T-helper 2 cell treated with Interferon-gamma antibody and Interleukin-4, amounts not matched to agents 5 μg/mL and 100 μg/mL, for 36 hours (primary cell): Measurements from ENCODE around the gene COG5.

Experiments used
- DNase-seq: peaks from one replicate; pipeline ENCODE4 v3.0.0; 2021; ENCODE audit warnings: low spot score
- H3K27ac Mint-ChIP-seq: one replicate; pipeline ENCODE4 v1.8.0; 2021; ENCODE audit warnings: mild to moderate bottlenecking, mixed read lengths
- H3K27me3 Mint-ChIP-seq: one replicate; pipeline ENCODE4 v1.8.0; 2021; ENCODE audit warnings: low read depth, mixed read lengths
- H3K36me3 Mint-ChIP-seq: one replicate; pipeline ENCODE4 v1.8.0; 2021; ENCODE audit warnings: low read depth, mixed read lengths
- H3K4me1 Mint-ChIP-seq: one replicate; pipeline ENCODE4 v1.8.0; 2021; ENCODE audit warnings: low read depth, mixed read lengths
- H3K4me3 Mint-ChIP-seq: one replicate; pipeline ENCODE4 v1.8.0; 2022; ENCODE audit warnings: mild to moderate bottlenecking, moderate library complexity, mixed read lengths
- H3K9me3 Mint-ChIP-seq: one replicate; pipeline ENCODE4 v1.8.0; 2021; ENCODE audit warnings: mixed read lengths

COG5 gene

GRCh38 chr7:107506674-107507339 lies 56.9 kb downstream of the COG5 start:
- H3K9me3 Mint-ChIP-seq = peaks cover 11% of the 10 kb centered on the region
- no peak overlapping the region for H3K4me3 Mint-ChIP-seq
- H3K36me3 Mint-ChIP-seq = peaks cover 14% of the 10 kb centered on the region
- DNase-seq = no peak
- H3K27ac Mint-ChIP-seq = no peak overlapping the region
- peaks cover 8% of the 10 kb centered on the region for H3K4me1 Mint-ChIP-seq
- no peaks in the 10 kb centered on the region for H3K27me3 Mint-ChIP-seq

- H3K4me1 Mint-ChIP-seq = peaks cover 8% of the 10 kb centered on the region
- H3K27ac Mint-ChIP-seq = no peak overlapping the region
- no peak for DNase-seq
Observed at GRCh38 chr7:107505997-107506673, 57.6 kb downstream of the COG5 start.

GRCh38 chr7:107505362-107505761 lies 58.4 kb downstream of the COG5 start:
- Mint-ChIP-seq H3K36me3 (peaks cover 8% of the 10 kb centered on the region), H3K27me3 (no peaks in the 10 kb centered on the region), H3K4me1 (peaks cover 8% of the 10 kb centered on the region), H3K9me3 (peaks cover 7% of the 10 kb centered on the region), H3K27ac (no peak overlapping the region), H3K4me3 (no peak overlapping the region)
- no peak for DNase-seq

More at GRCh38 chr7:107505997-107506673, 57.6 kb downstream of the COG5 start:
- no peaks in the 10 kb centered on the region for H3K27me3 Mint-ChIP-seq
- peaks cover 11% of the 10 kb centered on the region for H3K9me3 Mint-ChIP-seq
- no peak overlapping the region for H3K4me3 Mint-ChIP-seq
- H3K36me3 Mint-ChIP-seq = peaks cover 13% of the 10 kb centered on the region

GRCh38 chr7:107503687-107504086 lies 60.0 kb downstream of the COG5 start:
- H3K27me3 Mint-ChIP-seq = no peaks in the 10 kb centered on the region
- peaks cover 2% of the 10 kb centered on the region for H3K9me3 Mint-ChIP-seq
- no peak overlapping the region for H3K27ac Mint-ChIP-seq
- H3K4me1 Mint-ChIP-seq = peaks cover 8% of the 10 kb centered on the region
- H3K4me3 Mint-ChIP-seq = no peak overlapping the region
- DNase-seq = no peak
- H3K36me3 Mint-ChIP-seq = peaks cover under 1% of the 10 kb centered on the region

GRCh38 chr7:107502797-107503196 lies 60.9 kb downstream of the COG5 start:
- no peak overlapping the region for H3K4me3 Mint-ChIP-seq
- no peaks in the 10 kb centered on the region for H3K36me3 Mint-ChIP-seq
- no peak overlapping the region for H3K27ac Mint-ChIP-seq
- H3K27me3 Mint-ChIP-seq = no peaks in the 10 kb centered on the region
- no peaks in the 10 kb centered on the region for H3K9me3 Mint-ChIP-seq
- peaks cover 8% of the 10 kb centered on the region for H3K4me1 Mint-ChIP-seq
- no peak for DNase-seq

- no peak for DNase-seq
- H3K4me3 Mint-ChIP-seq = no peak overlapping the region
- no peaks in the 10 kb centered on the region for H3K27me3 Mint-ChIP-seq
- peaks cover 9% of the 10 kb centered on the region for H3K4me1 Mint-ChIP-seq
- no peak overlapping the region for H3K27ac Mint-ChIP-seq
- H3K9me3 Mint-ChIP-seq = no peaks in the 10 kb centered on the region
- H3K36me3 Mint-ChIP-seq = peaks cover 2% of the 10 kb centered on the region
Observed at GRCh38 chr7:107502154-107502553, 61.6 kb downstream of the COG5 start.

- Mint-ChIP-seq H3K4me1 (peaks cover 11% of the 10 kb centered on the region), H3K9me3 (no peaks in the 10 kb centered on the region), H3K4me3 (no peak overlapping the region), H3K27ac (no peak overlapping the region), H3K36me3 (peaks cover 3% of the 10 kb centered on the region), H3K27me3 (no peaks in the 10 kb centered on the region)
- no peak for DNase-seq
Observed at GRCh38 chr7:107501593-107501992, 62.1 kb downstream of the COG5 start.

GRCh38 chr7:107499731-107500130 lies 64.0 kb downstream of the COG5 start:
- no peak for DNase-seq
- Mint-ChIP-seq H3K4me3 (no peak overlapping the region), H3K4me1 (peaks cover 7% of the 10 kb centered on the region), H3K27ac (no peak overlapping the region), H3K9me3 (no peaks in the 10 kb centered on the region), H3K27me3 (no peaks in the 10 kb centered on the region), H3K36me3 (peaks cover 7% of the 10 kb centered on the region)

- peaks cover 7% of the 10 kb centered on the region for H3K36me3 Mint-ChIP-seq
- no peak for DNase-seq
- no peak overlapping the region for H3K27ac Mint-ChIP-seq
- H3K4me3 Mint-ChIP-seq = no peak overlapping the region
- H3K9me3 Mint-ChIP-seq = no peaks in the 10 kb centered on the region
- H3K27me3 Mint-ChIP-seq = no peaks in the 10 kb centered on the region
- H3K4me1 Mint-ChIP-seq = peaks cover 7% of the 10 kb centered on the region
Observed at GRCh38 chr7:107495516-107495915, 68.2 kb downstream of the COG5 start.

- no peaks in the 10 kb centered on the region for H3K9me3 Mint-ChIP-seq
- H3K27me3 Mint-ChIP-seq = no peaks in the 10 kb centered on the region
- H3K4me1 Mint-ChIP-seq = peaks cover 7% of the 10 kb centered on the region
- no peak overlapping the region for H3K4me3 Mint-ChIP-seq
- no peak overlapping the region for H3K27ac Mint-ChIP-seq
- no peak for DNase-seq
- H3K36me3 Mint-ChIP-seq = peaks cover 7% of the 10 kb centered on the region
Observed at GRCh38 chr7:107494884-107495283, 68.8 kb downstream of the COG5 start.

- H3K4me1 Mint-ChIP-seq = peaks cover 7% of the 10 kb centered on the region
- H3K9me3 Mint-ChIP-seq = no peaks in the 10 kb centered on the region
- H3K27me3 Mint-ChIP-seq = no peaks in the 10 kb centered on the region
- no peak for DNase-seq
- no peak overlapping the region for H3K4me3 Mint-ChIP-seq
- H3K36me3 Mint-ChIP-seq = peaks cover 7% of the 10 kb centered on the region
- no peak overlapping the region for H3K27ac Mint-ChIP-seq
Observed at GRCh38 chr7:107494315-107494751, 69.4 kb downstream of the COG5 start.

- H3K27ac Mint-ChIP-seq = no peak overlapping the region
- peaks cover 7% of the 10 kb centered on the region for H3K36me3 Mint-ChIP-seq
- H3K27me3 Mint-ChIP-seq = no peaks in the 10 kb centered on the region
- DNase-seq = no peak
- H3K4me3 Mint-ChIP-seq = no peak overlapping the region
- peaks cover 7% of the 10 kb centered on the region for H3K4me1 Mint-ChIP-seq
- H3K9me3 Mint-ChIP-seq = no peaks in the 10 kb centered on the region
Observed at GRCh38 chr7:107492875-107493274, 70.8 kb downstream of the COG5 start.

GRCh38 chr7:107486041-107486440 lies 77.7 kb downstream of the COG5 start:
- no peaks in the 10 kb centered on the region for H3K9me3 Mint-ChIP-seq
- peaks cover 7% of the 10 kb centered on the region for H3K4me1 Mint-ChIP-seq
- H3K27ac Mint-ChIP-seq = no peak overlapping the region
- no peaks in the 10 kb centered on the region for H3K36me3 Mint-ChIP-seq
- no peaks in the 10 kb centered on the region for H3K27me3 Mint-ChIP-seq
- no peak for DNase-seq
- H3K4me3 Mint-ChIP-seq = no peak overlapping the region

GRCh38 chr7:107482571-107482970 lies 81.1 kb downstream of the COG5 start:
- Mint-ChIP-seq H3K36me3 (no peaks in the 10 kb centered on the region), H3K9me3 (no peaks in the 10 kb centered on the region), H3K27ac (no peak overlapping the region), H3K4me3 (no peak overlapping the region), H3K4me1 (peaks cover 7% of the 10 kb centered on the region), H3K27me3 (no peaks in the 10 kb centered on the region)
- no peak for DNase-seq
